ENCODE measurements around the gene DGKE.

Gene DGKE

DNA sequence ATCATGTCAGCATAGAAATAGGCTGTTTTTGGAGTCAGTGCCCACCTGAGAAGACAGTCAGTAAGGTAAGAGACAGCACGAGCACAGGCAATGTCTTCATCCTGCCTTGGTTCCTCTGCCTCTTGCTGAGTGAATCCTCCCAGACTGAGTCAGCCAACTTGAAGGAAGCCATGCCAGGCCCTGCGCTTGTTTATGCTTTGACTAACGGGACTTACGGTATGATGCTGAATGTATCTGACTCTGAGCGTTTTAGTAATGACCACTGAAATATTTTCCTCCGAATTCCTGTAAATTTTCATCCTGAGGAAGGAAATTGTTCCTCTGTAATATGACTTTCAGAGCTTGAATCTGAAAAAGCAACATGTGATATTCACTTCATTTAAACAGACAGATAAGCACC lies 18.2 kb upstream of the DGKE start:
- DNase-seq (ENCODE audit: low spot score), result no peak

DNA sequence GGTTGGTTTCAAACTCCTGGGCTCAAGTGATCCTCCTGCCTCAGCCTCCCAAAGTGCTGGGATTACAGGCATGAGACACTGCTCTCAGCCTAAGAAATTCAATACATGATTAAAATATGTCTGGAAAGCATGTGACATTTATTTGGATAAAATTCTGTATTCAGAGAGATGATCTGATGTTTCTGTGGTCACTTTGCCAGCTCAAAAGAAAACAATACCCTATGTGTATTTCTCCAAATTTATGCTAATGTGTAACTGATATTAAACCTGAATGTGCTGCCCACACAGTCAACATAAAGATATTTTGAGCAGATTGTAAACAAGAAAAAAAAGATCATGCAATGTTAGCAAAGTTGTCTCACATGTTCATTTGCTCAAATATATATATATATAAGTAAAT lies 16.9 kb upstream of the DGKE start:
- DNase-seq (ENCODE audit: low spot score), result no peak

DNA sequence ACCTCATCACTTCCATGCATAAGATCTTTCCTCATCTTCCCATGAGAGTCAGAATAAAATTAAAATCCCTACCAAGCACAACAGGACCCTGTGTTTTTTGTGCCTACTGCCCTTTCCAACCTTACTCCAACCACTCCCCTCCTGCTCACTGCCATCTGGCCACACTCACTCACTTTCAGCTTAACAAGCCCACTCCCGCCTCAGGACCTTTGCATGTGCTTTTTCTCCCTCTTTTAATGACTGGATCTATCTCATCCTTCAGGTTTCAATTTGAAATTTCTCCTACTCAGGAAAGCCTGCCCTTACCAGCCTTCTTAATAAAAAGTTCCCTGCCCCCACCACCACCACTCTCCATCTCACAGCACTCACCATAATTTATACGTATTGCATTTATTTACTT lies 14.9 kb upstream of the DGKE start:
- DNase-seq (ENCODE audit: low spot score), result no peak

DNA sequence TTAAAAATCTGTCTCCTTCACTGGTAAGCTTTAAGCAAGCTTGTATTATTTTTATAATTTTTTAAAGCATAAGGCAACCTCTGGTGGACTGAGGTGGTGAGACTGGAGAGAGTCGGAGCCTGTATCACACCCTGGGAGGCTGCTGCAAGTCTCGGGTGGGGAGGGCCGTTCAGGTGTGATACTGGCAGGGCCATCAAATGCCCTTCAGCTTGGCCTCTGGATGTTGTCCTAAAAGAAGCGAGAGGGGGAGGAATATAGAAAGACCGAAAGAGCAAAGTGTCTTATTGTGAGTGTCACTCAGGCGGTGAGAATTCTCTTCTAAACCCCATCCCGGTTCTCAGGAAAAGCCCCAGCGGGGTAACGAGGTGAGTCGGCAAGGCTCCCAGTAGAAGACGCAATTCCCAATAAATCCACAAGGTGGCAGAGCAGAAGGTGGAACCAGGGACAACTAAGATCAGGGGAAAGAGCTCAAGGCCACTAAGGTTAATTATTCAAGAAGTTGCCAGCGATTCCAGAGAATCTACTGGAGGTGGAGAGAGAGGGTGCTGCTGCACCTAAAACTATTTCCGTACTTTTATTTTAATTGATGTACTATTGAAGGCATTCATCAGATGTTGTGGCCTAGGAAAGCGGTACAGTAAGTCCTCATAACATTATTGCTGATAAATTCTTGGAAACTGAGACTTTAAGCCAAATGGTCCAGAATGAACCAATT lies 14.4 kb upstream of the DGKE start:
- no peak for DNase-seq (ENCODE audit: low spot score)

DNA sequence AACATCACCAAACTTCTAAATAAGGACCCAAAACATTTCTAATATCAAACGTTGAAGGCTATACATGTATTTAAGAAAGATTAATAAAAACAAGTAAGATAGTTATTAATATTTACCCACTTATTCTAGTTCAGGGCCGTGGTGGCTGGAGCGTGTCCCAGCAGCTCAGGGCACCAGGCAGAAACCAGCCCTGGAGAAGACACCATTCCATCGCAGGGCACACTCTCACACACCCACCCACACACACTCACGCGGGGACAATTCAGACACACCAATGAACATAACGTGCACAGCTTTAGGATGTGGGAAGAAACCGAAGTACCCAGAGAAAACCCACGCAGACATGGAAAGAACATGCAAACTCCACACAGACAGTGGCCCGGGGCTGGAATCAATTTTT lies 13.7 kb upstream of the DGKE start:
- no peak for DNase-seq (ENCODE audit: low spot score)

DNA sequence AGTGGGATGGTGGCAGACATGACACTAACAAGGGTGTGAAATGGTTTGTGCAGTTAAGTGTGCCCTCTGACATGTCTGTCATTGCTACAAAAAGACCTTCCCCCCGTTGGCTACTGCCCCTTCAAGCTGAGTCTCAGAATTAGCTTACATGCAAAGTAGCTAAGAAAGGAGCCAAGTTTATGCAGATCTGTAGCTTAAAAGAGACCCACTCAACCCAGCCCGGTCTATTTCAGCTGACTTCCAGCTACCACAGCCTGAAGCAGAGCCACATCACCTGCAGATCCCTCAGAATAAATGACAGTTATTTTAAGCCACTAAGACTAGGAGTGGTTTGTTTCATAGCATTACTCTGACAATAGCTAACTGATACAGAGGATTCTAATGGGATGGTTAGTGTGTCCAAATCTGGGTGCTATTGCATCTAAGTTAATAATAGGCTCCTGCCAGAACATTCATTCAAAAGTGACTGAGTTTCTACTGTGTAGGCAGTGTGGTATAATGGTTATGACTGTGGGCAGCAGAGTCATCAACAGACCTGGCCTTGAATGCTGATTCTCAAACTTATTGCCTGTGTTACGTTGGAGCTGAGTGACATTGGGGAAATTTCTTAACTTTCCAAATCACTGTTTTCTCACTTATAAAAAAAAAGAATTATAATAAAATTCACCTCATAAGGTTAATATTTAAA lies 12.0 kb upstream of the DGKE start:
- no peak for DNase-seq (ENCODE audit: low spot score)

DNA sequence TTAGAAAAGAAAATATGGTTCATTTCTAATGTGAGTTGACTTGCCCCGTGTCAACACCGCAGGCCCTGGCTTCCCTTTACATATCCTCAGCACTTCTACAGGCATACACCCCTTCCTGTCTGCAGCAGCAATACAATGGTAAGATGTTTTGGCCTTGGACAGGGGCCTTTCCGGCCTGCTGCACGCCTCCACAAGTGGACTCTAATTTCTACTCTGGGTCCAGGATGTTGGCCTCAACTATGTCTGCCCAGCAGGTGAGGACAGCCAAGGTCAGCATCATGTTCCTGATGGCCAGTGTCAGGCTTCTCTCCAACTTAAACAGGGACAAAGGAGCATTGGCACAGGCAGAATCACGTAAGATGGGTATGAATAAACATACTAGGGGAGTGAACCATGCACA lies 11.2 kb upstream of the DGKE start:
- no peak for DNase-seq (ENCODE audit: low spot score)

DNA sequence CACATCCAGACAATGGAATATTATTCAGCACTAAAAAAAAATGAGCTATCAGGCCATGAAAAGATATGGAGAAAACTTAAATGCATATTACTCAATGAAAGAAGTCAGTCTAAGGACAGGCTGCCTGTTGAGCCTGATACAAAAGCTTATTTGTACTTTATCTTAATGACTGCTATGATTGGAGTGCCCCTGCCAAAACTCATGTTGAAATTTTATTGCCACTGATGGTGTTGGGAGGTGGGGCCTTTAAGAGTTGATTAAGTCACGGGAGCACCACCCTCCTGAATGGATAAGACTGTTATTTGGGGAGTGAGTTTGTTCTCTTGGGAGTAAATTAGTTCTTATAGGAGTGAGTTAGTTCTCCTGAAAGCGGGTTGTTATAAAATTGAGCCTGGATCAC lies 10.1 kb upstream of the DGKE start:
- DNase-seq (ENCODE audit: low spot score), result no peak

DNA sequence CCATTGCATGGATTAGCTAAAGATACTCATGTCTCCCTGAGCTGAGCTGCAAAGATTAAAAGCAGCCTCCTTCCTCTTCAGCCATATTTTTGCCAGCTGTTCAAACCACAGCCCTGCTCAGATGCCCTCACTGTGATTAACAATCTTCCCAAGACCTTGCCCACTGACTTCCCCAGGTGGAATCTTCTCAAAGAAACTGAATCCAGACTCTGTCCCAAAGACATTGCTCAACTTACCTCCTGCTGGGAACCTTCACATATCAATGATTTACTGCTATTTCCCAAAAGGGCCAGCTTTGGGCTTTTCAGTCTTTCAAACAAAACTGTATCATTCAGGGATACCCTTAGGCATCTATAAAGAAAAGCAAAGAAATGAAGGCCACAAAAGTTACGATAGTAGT lies 9.4 kb upstream of the DGKE start:
- no peak for DNase-seq (ENCODE audit: low spot score)

DNA sequence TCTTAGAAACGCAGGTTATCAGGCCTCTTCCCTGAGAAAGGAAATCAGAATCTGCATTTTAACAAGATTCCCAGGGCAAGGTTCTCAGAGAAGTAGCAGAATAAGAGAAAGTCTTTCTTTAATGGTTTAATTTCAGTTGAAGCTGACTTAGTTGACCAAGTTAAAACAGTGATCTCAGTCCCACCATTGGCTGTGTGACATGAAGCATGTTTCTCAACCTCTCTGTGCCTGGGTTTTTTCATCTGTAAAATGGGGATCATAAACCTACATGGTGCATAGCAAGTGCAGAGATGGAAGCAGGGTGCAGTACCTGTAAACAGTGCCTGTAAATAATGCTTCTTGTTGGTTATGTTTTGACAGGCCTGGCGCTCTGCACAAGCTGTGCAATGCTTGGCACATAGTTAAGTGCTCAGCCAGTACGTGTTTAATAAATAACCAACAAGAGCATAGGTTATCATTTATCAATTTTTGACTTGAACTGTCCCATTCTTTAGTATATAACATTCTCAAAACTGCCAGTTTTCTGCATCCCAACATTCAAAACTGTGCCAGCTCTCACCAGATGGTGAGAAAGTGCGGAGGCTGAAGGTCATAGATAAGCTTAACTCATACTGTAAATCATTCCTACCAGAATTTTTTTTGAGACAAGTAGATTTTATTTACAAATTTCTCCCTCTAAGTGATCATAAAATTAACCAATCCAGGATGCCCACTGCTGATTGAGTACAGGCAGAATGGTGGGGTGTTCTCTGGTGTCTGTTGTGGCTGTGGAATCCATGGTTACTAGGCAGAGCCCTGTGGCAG lies 7.1 kb upstream of the DGKE start:
- DNase-seq (ENCODE audit: low spot score), result no peak

DNA sequence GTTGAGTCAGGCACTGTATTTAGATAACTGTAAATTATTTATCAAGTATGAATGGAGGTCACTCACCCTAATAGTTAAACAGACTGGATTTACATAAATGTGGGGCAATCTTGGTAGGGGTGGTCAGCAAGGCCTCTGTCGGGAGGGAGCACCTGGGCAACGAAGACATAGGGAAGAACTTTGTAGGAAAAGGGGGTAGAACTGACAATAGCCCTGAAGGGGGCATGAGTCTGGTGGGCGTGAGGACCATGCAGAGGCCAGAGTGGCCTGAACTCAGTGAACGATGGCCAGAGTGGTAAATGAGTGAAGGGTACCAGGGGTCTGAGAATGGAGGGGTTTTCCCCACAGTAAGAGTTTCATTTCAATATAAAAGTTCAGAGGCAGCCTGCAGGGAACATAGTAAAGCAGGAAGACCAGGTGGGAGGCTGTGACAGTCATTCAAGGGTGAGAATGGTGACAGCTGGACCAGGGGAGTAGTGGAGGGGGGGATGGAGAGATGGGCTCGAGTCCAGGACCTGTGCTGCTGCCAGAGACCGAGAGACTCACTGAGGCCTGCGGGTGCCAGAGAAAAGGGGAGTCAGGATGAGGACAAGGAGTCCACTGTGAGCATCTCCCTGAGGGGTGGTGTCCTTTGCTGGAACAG lies 3.1 kb upstream of the DGKE start:
- no peak for DNase-seq (ENCODE audit: low spot score)

DNA sequence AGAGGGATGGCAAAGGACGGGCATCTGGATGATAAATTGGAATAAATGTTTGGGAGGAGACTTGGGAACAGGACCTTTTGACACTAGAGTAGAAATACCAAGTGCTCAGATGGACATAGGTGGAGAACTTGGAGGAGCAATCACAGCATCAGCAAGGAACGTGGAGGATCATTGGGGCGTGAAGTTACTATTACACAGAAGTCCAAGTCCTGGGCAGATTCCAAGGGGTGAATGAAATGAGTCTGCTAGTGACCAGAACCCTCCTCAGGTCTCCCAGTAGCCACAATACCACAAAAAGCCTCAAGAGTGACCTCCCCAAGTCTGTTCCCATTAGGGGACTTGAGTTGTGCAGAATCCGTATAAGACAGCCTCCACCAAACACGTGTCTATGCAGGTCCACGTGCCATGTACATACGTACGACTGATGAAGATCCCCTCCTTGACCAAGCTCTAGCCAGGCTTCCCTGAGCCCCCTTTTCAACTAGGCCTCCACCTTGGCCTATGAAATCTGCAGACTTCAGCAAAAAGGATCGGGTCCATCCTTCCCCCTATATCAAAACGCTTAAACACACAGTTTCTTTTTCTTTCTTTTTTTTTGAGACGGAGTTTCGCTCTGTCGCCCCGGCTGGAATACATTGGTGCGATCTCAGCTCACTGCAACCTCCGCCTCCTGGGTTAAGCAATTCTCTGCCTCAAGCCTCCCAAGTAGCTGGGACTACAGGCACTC lies 2.4 kb upstream of the DGKE start:
- DNase-seq (ENCODE audit: low spot score), result no peak

DNA sequence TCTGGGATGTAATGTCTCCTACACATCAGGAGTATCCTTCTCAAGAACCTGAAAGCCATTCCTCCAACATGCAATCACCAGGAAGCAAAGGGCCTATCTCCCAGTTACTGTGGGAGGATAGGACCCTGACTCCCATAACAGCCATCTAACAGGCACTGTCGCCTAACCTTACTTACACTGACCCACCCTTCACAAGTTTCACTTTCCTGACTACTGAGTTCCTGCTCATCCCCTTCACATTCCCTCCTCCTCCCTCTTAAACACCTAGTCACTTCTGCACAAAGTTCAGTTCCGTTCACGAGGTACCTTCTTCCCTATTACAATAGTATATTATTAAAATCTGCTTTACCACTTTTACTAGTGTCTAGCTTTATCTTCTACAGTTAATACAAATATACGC lies 1.5 kb upstream of the DGKE start:
- no peak for DNase-seq (ENCODE audit: low spot score)

DNA sequence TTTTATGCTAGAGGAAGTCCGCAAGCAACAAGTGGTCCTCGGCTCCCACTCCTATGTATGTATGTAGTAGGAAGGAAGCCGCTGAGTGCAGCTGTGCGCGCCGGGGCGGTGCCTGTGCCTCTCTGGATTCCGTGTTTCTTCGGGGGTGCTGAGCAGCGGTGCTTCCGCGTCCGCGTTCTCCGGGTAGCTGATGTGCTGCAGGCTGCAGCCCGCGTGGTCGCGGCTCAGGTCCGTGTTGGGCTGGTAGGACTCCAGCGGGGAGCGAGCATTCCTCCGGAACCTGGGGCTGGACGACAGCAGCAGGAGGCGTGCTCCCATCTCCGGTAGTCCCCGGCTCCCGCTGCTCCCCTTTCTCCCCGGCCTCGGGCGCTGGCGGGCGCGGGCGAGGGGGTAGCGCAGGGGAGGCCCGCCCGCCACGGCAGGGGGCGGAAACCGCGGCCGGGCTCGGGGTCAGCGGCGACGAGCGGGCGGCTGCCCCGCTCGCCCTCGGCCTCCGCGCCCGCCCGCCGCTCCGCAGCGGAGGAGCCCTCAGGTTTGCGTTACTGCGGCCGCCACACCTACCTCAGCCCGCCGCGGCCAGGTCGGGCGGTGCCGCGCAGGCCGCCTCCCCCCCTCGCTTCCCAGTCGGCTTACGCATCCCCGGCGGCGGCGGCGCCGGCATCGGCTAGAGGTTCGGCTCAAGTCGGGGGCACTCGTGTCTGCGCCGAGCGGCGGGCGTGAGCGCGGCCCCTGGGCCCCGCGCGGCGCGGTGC lies 718 bp upstream of the DGKE start:
- peak; percentile 72 for DNase-seq (ENCODE audit: low spot score)

DNA sequence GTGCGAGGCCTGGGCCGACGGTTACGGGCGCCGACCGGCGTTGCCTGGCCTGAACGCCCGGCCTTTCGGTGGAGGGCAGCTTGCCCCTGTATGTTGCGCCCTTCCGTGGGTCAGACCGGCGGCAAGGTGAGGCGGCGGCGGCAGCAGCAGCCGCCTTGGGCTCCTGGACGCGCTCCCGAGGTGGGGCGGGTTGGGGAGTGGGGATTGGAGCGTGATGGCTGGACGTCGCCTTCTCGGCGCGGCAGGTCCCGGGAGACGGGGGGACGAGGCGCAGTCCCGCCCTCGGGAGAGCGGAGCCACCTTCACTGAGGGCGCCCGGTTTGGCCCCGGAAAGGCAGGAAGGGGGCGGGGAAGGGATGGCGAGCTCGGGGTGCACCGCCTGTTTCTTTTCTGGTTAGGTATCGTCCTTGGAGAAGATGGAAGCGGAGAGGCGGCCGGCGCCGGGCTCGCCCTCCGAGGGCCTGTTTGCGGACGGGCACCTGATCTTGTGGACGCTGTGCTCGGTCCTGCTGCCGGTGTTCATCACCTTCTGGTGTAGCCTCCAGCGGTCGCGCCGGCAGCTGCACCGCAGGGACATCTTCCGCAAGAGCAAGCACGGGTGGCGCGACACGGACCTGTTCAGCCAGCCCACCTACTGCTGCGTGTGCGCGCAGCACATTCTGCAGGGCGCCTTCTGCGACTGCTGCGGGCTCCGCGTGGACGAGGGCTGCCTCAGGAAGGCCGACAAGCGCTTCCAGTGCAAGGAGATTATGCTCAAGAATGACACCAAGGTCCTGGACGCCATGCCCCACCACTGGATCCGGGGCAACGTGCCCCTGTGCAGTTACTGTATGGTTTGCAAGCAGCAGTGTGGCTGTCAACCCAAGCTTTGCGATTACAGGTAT lies 671 bp downstream of the DGKE start:
- no peak for DNase-seq (ENCODE audit: low spot score)

DNA sequence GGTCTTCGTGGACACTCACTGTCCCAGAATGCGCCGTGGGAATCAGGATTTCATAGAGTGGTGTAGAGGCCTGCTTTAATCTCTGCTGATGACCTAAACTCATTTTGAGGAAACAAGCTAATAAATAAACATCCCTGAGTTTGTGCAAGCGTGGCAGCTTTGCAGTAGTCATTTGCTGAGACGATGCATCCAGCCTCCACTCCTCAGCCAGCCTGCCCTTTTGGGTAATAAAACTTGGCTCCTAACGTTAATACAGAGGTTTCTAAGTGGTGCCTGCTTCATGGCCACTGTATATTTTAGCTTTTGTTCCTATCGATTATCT lies 1.3 kb downstream of the DGKE start:
- DNase-seq (ENCODE audit: low spot score), result no peak

DNA sequence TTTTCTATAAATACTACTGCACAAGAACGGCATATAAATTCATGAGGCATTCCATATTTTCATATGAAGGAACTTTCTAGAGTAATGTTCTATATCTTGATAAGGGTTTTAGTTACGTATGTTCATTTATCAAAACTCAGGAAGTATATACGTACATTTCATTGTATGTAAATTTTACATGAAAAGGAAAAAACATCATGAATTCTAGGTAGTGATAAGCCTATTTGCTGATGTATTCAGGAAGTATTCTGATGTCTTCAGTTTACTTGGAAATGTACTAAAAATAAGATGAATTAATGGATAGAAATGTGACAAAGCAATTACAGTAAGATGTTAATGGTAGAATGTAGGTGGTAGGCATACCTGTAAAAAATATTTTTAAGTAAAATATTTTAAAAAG lies 4.7 kb downstream of the DGKE start:
- DNase-seq (ENCODE audit: low spot score), result no peak

DNA sequence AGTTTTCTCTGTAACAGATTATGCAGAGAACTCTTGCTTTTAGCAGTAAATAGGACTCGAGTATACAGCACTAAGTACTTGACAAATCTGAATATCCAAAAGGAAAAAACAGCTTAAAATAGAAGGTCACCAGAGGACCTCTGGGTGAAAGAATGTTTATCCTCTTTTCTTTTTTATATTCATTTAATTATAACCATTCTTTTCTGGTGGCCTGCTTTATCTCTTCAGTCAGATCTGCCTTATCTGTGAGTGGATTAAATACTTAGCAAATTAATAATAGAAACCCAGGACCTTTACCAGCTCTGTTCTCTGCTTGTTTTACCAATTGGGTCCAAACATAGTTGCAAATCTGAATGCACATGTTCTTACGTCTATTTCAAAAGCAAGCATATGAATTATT lies 8.6 kb downstream of the DGKE start:
- no peak for DNase-seq (ENCODE audit: low spot score)

DNA sequence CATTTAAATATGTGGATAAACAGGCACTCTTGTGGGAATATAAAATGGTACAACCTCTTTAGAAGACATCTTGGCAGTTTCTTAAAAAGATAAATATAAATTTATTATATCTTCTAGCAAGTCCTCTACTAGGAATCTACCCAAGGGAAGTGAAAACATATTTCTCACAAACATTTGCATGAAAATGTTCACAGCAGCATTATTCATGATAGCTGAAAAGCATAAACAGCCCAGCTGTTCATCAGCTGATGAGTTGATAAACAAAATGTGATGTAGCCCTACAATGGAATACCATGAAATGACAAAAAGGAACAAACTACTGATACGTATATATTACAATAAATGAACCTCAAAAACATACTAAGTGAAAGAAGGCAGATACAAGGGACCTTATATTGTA lies 12.0 kb downstream of the DGKE start:
- no peak for DNase-seq (ENCODE audit: low spot score)

DNA sequence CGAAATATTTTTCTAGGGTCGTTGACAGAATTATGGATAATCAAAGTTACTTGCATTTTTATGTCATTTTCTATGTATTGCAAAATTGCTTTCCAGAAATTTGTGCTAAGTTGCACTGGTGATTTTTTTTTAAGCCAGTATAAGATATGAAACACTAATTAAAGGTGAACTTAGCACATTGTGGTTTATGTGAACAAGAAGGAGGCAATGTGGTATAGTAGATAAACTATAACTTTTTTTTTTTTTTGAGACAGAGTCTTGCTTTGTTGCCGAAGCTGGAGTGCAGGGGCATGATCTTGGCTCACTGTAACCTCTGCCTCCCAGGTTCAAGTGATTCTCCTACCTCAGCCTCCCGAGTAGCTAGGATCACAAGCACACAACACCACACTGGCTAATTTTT lies 13.2 kb downstream of the DGKE start:
- no peak for DNase-seq (ENCODE audit: low spot score)

DNA sequence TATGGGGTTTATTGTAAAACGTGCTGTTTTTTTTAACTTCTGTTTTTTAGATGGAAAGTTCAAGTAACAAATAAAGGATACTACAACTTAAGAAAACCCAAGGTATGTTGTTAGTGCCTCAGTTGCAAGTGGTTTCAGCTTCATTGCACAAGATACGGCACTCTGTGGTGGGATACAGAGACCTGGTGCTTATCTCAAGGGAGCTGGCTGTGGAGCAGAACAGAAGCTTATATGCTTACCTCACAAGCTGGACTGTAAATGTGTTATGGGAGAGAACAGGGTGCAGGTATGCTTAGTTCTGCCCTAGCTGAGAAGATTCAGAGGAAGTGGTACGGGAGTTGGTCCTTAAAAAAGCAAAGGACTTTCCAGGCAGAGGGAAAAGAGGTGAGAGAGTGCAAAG lies 15.2 kb downstream of the DGKE start:
- DNase-seq (ENCODE audit: low spot score), result no peak
